OCI-LY7 (cell line): ENCODE data around the gene TTLL7. TPM values are rescaled to one million over a fixed set of nuclear protein-coding genes. Genes with fewer than 3 reads are reported as not detected.

Experiments used
- BruUV-seq: library from RNA; stranded (reverse); fragments of 400-500 nt; replicated peaks from 2 replicates; lab custom pipeline; 2021; lab: Mats Ljungman, UMichigan
- CTCF ChIA-PET: fragments of 300-600 bp; sonication (Branson Sonifier 250); formaldehyde crosslinking; loops from one replicate; lab custom pipeline; 2022; ENCODE audit warnings: antibody characterized with exemption; ENCODE audit not compliant: unreplicated experiment; lab: Charles Lee
- POLR2A ChIA-PET: fragments of 300-600 bp; sonication (Branson Sonifier 250); formaldehyde crosslinking; loops from one replicate; lab custom pipeline; 2022; ENCODE audit warnings: antibody characterized with exemption; lab: Charles Lee
- DNase-seq: peaks from one replicate; pipeline ENCODE4 v3.0.0-alpha.2; 2015; ENCODE audit warnings: low spot score
- H2AFZ ChIP-seq: fragments of 200-600 bp; sonication (generic), shearing (Covaris generic); 2 replicates; pipeline ENCODE4 v1.6.1; 2014; ENCODE audit warnings: mild to moderate bottlenecking, antibody characterized with exemption, low read length, moderate library complexity
- H3K27ac ChIP-seq: fragments of 200-600 bp; sonication (generic); 2 replicates; pipeline ENCODE4 v1.5.1; 2014; ENCODE audit warnings: mixed run types, low read depth, mild to moderate bottlenecking, moderate library complexity, low read length, inconsistent platforms; ENCODE audit not compliant: poor library complexity, severe bottlenecking
- H3K36me3 ChIP-seq: fragments of 200-600 bp; sonication (generic); 2 replicates; pipeline ENCODE4 v1.6.1; 2014; ENCODE audit warnings: mild to moderate bottlenecking, antibody characterized with exemption, low read length, moderate library complexity, mixed read lengths; ENCODE audit not compliant: insufficient read depth
- H3K4me1 ChIP-seq: fragments of 200-600 bp; sonication (generic); 2 replicates; pipeline ENCODE4 v1.5.1; 2014; ENCODE audit warnings: mild to moderate bottlenecking, low read length; ENCODE audit not compliant: insufficient read depth, poor library complexity, severe bottlenecking
- H3K4me2 ChIP-seq: fragments of 200-600 bp; sonication (generic); 2 replicates; pipeline ENCODE4 v1.6.1; 2014; ENCODE audit warnings: mild to moderate bottlenecking, low read length
- H3K4me3 ChIP-seq: fragments of 200-600 bp; sonication (generic); 2 replicates; pipeline ENCODE4 v1.5.1; 2014; ENCODE audit warnings: mild to moderate bottlenecking, low read depth, low read length; ENCODE audit not compliant: poor library complexity, severe bottlenecking
- H3K79me2 ChIP-seq: fragments of 200-600 bp; sonication (generic); 2 replicates; pipeline ENCODE4 v1.6.1; 2016; ENCODE audit warnings: low read depth, mild to moderate bottlenecking, low read length, moderate library complexity, mixed read lengths; ENCODE audit not compliant: insufficient read depth
- H3K9me2 ChIP-seq: fragments of 200-600 bp; sonication (generic); 2 replicates; pipeline ENCODE4 v1.6.1; 2016; ENCODE audit warnings: mild to moderate bottlenecking, low read length, mixed read lengths; ENCODE audit not compliant: insufficient read depth
- H3K9me3 ChIP-seq: fragments of 200-600 bp; sonication (generic); 2 replicates; pipeline ENCODE4 v1.6.1; 2014; ENCODE audit warnings: mild to moderate bottlenecking, mixed run types, low read length, mixed read lengths
- H4K20me1 ChIP-seq: fragments of 200-600 bp; sonication (generic); 2 replicates; pipeline ENCODE4 v1.6.1; 2014; ENCODE audit warnings: mild to moderate bottlenecking, antibody characterized with exemption, low read length, moderate library complexity, mixed read lengths; ENCODE audit not compliant: insufficient read depth
- EZH2phosphoT487 ChIP-seq: fragments of 200-600 bp; sonication (generic); IDR thresholded peaks from 2 replicates; pipeline ENCODE4 v1.6.1; 2018; ENCODE audit warnings: low read depth, borderline replicate concordance, mild to moderate bottlenecking, mixed run types, antibody characterized with exemption, low read length, moderate library complexity, mixed read lengths
- intact Hi-C: fragments of 100-400 bp; cut with micrococcal nuclease; formaldehyde crosslinking; loops from one replicate; pipeline ENCODE4 v1.10.0; 2022; ENCODE audit not compliant: unreplicated experiment
- total RNA-seq, 2 experiments: library from RNA; depleted of rRNA in 1 of 2; stranded (reverse); fragments of >200 nt in 1 of 2; shearing (Covaris generic) in 1 of 2; gene quantifications; 2 replicates each; pipeline ENCODE4 v1.2.3, GENCODE V29; 2014 to 2022
- TF ChIP-seq, protein P1 (sequence below): fragments of 200-600 bp; sonication (generic); conservative IDR thresholded peaks from 2 replicates; pipeline ENCODE4 v1.5.1; 2014; ENCODE audit warnings: mild to moderate bottlenecking, antibody characterized with exemption, low read length, moderate library complexity, mixed read lengths

TTLL7 gene
- total RNA-seq, 2 experiments from 2014 or later, result 0.76 to 0.88 TPM

GRCh38 chr1:83970114-83970513 is 28.8 kb downstream of the TTLL7 start:
- POLR2A ChIA-PET, result no interaction called here
- intact Hi-C loops, result no loop called here
- CTCF ChIA-PET, result no interaction called here
- Histone ChIP-seq H3K36me3 (no peaks in the 10 kb centered on the region), H4K20me1 (no peaks in the 10 kb centered on the region), H3K4me2 (no peak overlapping the region), H3K9me3 (no peaks in the 10 kb centered on the region), H3K79me2 (no peaks in the 10 kb centered on the region), H3K4me1 (no peaks in the 10 kb centered on the region), H3K27ac (no peak overlapping the region), H3K4me3 (no peak overlapping the region), H2AFZ (no peak overlapping the region), H3K9me2 (no peaks in the 10 kb centered on the region; the same call in 1 of the 2 replicates)
- no TSS peak for BruUV-seq
- DNase-seq, result no peak
- no peak for TF ChIP-seq EZH2phosphoT487
- TF ChIP-seq, protein P1, sequence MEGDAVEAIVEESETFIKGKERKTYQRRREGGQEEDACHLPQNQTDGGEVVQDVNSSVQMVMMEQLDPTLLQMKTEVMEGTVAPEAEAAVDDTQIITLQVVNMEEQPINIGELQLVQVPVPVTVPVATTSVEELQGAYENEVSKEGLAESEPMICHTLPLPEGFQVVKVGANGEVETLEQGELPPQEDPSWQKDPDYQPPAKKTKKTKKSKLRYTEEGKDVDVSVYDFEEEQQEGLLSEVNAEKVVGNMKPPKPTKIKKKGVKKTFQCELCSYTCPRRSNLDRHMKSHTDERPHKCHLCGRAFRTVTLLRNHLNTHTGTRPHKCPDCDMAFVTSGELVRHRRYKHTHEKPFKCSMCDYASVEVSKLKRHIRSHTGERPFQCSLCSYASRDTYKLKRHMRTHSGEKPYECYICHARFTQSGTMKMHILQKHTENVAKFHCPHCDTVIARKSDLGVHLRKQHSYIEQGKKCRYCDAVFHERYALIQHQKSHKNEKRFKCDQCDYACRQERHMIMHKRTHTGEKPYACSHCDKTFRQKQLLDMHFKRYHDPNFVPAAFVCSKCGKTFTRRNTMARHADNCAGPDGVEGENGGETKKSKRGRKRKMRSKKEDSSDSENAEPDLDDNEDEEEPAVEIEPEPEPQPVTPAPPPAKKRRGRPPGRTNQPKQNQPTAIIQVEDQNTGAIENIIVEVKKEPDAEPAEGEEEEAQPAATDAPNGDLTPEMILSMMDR, result no peak

DNA sequence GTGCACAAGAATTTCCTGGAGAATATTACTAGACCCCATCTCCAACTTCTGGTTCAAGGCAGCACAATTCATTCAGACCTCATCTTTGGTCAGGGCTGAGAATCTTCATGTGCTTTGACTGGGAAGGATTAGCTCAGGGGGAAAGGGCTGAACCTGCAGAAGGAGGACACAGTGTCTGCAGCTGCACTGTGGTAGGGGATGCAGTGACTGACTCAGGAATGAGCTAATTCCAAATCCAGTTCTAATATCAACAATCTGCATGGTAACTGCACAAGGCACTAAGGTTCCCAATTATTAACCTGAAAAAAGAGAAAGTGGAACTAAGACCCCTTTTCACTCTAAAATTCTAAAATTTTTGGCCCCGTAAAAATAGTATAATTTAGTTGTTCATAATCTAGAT is 31.6 kb downstream of the TTLL7 start:
- Histone ChIP-seq H3K4me1 (no peaks in the 10 kb centered on the region), H3K79me2 (no peaks in the 10 kb centered on the region), H3K36me3 (no peaks in the 10 kb centered on the region), H3K9me3 (no peaks in the 10 kb centered on the region), H4K20me1 (no peaks in the 10 kb centered on the region), H3K4me3 (no peak overlapping the region), H3K9me2 (no peaks in the 10 kb centered on the region; the same call in 1 of the 2 replicates), H3K27ac (no peak overlapping the region), H2AFZ (no peak overlapping the region), H3K4me2 (no peak overlapping the region)
- no TSS peak for BruUV-seq
- no peak for DNase-seq
- ChIA-PET CTCF (no interaction called here), POLR2A (no interaction called here)
- intact Hi-C loops, result no loop called here
- no peak for TF ChIP-seq EZH2phosphoT487
- TF ChIP-seq, protein P1, result no peak

DNA sequence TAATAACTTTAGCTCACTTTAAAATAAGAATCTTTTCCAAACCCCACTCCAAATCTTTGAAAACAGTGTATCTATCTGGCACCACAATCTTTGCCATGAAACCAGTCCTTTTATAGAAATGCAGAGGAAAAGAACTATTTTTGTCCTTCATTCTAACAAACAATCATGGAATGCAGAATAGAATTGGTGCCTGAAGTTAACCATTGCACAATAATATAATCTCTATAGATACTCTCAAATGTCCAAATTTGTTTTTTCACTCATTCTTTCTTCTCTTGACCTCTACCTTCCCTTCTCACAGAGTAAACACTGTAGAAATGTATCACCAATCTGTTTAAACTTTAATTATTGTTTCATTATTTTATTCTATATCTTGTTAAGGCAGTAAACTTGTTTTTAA is 34.8 kb downstream of the TTLL7 start:
- CTCF ChIA-PET, result no interaction called here

More for the DNA sequence above, 34.8 kb downstream of the TTLL7 start:
- DNase-seq, result no peak
- Histone ChIP-seq H3K9me3 (no peaks in the 10 kb centered on the region), H3K9me2 (no peaks in the 10 kb centered on the region), H4K20me1 (no peaks in the 10 kb centered on the region), H3K36me3 (no peaks in the 10 kb centered on the region), H2AFZ (no peak overlapping the region), H3K4me3 (no peak overlapping the region), H3K4me2 (no peak overlapping the region), H3K27ac (no peak overlapping the region), H3K4me1 (no peaks in the 10 kb centered on the region), H3K79me2 (no peaks in the 10 kb centered on the region)
- intact Hi-C loops, result no loop called here
- POLR2A ChIA-PET, result interaction anchor here (0.8 kb wide), 1 partner anchor 15 kb away, joined by 4 read pairs; no protein-coding TSS in a partner anchor
- no peak for TF ChIP-seq EZH2phosphoT487
- TF ChIP-seq, protein P1, result no peak
- BruUV-seq, result no TSS peak
